ENCODE results near the gene HOXC11. TPM values are rescaled to one million over a fixed set of nuclear protein-coding genes. Genes with fewer than 3 reads are reported as not detected.

The HOXC11 gene
- total RNA-seq, 1 donor from 2014 or later: not detected

- DNase-seq: no peak
Observed at GRCh38 chr12:53985994-53986685, 13.2 kb downstream of the HOXC11 start.

- DNase-seq: no peak
Observed at GRCh38 chr12:53986686-53987483, 14.0 kb downstream of the HOXC11 start.

DNA sequence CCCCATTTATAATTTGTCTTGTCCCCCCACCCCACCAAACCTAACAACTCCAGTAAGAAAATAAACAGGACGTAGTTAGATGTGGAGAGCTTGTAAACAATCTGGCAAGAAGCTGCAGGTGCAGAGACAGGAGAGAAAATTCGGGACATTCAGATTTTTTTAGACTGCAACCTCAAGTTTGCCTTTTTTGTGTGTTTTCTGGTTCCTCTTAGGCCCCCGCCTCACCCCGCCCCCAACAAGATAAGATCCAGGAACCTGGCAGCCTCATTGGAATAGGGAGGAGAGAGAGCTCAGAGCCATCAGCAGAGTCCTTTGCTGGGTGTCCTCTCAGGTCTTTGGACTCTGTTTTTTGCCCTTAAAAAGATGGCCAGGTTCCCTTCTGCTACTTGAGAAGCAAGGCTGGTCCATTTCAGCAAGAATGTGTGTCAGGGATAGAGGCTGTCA lies 14.9 kb downstream of the HOXC11 start:
- DNase-seq: no peak

GRCh38 chr12:53988541-53989226 lies 15.8 kb downstream of the HOXC11 start:
- DNase-seq: no peak

DNA sequence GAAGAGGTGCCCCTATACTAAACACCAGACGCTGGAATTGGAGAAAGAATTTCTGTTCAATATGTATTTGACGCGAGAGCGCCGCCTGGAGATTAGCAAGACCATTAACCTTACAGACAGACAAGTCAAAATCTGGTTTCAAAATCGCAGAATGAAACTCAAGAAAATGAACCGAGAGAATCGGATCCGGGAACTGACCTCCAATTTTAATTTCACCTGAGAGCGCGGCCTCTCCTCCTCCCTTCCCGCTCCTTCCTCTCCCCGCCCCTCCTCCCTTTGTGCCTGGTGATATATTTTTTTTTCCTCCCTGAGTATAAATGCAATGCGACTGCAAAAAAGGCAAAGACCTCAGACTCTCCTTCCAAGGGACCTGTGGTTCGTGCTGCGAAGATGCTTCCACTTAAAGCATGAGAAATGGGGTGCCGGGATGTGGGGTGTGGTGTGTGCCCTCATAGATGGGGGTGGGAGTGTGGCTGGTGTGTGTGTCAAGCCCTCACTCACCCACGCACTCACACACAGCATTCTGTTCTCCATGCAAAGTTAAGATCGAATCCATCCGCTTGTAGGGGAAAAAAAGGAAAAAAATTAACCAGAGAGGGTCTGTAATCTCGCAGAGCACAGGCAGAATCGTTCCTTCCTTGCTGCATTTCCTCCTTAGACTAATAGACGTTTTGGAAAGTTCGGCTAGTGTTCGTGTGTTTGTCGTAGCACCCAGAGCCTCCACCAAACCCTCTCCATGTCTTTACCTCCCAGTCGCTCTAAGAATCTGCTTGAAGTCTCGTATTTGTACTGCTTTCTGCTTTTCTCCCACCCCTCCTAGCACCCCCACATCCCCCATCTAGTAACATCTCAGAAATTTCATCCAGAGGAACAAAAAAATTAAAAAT lies 16.5 kb downstream of the HOXC11 start:
- no peak for DNase-seq

DNA sequence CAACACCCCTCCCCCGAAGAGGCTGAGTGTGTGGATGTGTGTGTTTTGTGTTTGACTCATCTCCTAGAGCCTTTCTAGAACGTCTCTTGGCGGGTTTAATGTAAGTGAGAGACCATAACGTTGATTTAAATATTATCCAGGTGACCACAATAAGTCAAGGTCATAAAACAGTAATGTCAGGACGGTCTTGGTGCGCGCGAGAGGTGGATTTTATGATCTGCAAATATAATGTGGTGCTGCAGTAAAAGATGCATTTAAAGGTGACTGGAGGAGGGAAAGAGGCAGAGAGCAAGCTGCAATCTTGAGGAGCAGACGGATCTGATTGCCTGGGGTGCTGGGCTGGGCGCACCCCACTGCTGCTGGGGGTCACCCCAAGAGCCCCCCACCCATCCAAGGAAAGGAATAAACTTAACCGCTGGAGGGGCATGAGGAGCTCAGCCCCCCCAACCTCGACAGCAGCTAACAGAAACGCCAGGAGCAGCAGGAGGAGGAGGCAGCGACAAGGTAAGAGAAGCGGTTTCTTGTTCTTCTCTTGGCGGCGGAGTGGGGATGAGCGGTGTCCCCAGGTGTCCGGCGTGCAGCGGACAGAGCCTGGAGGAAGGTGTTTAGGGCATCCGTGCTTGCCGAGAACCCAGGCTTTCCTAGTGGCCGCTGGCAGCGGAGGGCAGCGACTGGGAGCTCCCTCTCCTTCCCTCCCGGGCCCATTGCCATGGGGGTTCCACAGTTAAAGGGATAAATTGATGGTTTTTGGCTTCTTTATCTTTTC lies 17.6 kb downstream of the HOXC11 start:
- no peak for DNase-seq

GRCh38 chr12:53991077-53991460 lies 18.1 kb downstream of the HOXC11 start:
- DNase-seq: no peak

GRCh38 chr12:53992377-53992889 lies 19.5 kb downstream of the HOXC11 start:
- no peak for DNase-seq

- no peak for DNase-seq
Observed at GRCh38 chr12:53993162-53994008, 20.5 kb downstream of the HOXC11 start.

- no peak for DNase-seq
Observed at GRCh38 chr12:53994009-53994263, 21.0 kb downstream of the HOXC11 start.

DNA sequence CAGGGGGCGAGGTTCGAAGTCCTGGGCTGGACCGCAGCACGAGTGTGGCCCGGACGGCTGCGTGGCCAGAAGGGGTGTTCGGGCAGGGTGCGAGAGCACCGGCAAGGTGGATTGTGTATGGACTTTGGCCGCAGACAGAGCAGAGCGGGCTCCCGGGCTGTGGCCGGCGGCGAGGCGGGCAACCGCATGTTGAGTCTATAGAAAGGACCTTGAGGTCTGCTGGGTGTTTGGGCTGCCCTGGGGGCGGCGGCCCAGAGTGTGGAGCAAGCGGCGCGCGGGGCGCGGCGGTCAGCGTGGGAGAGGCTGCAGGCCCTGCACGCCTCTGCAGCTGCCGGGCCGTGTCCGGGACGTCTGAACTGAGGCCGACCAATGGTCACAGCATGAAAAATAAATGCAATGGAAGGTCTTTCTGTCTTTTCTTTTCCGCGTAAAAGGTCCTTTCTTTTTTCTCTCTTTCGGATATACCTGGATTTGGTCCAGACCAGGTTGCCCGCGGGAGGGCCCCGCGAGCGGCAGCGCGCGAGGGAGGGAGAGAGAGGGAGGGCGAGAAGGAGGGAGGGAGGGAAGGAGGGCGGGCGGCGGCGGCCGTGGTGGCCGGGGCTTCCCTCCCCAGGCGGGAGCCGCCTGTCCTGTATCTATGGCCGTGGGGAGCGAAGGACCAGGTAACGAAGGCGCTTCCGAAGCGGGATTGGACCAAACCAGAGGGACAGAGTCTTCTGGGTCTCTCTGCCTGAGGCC lies 21.5 kb downstream of the HOXC11 start:
- no peak for DNase-seq

DNA sequence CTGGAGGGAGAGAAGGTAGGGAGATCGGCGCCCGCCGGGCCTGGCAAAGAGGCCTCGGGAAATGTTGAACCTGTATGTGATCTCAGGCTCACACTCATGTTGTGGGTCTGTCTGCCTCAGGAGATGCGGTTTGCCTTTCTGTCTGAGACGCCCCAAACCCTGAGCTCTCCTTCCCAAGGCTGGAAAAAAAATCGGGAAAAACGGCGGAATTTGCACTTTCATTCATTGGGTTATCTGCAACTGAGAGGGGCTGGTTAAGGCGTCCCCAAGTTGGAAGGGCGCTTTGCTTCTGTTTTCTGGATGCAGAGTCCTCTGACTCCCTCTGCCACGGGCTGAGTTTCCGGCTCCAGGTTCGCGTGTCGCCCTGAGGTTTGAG lies 22.1 kb downstream of the HOXC11 start:
- DNase-seq: no peak

- no peak for DNase-seq
Observed at GRCh38 chr12:53995378-53996239, 22.7 kb downstream of the HOXC11 start.

GRCh38 chr12:53996240-53997203 lies 23.6 kb downstream of the HOXC11 start:
- DNase-seq: no peak

DNA sequence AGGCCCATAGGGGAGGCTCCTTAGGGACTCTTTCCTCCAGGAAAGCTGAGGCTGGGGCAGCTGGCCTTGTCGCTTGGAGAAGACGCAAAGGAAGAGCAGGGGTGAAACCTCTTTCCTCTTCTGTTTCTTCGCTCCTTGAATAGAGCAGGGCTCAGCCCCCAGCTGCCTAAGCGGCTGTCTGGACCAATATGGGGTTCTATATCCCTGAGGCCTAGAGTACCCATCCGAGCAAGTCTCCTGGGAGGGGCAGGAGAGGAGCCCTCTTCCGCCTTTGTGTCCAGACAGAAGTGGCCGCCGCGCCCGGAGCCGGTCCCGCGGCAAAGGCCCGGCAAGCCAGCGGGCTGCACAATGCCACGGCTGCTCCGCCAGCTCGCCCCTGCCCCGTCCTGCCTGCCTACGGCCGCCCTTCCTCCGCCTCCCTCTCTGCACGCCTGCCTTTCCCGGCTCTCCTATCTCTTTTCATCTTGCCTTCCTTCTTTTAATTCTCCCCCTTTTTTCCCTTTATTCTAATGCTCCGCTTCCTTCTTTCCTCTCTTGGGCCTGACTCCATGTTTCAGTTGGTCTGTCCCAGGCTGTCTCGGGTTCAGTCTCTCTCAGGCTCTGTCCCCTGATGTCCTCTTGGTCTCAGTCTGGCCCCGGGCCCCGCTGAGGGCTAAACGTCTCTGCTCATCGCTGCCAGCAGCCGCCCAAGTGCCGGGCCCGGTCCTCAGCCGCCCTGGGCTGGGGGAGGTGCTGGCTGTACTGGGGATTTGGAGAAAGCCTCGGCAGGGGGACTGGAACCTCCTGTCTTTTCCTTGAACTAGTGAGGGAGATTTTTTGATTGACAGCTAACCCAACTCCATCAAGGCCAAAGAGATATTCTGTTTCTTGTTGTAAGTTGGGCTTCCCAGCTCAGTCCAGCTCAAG lies 24.5 kb downstream of the HOXC11 start:
- no peak for DNase-seq

GRCh38 chr12:53998110-53998899 lies 25.4 kb downstream of the HOXC11 start:
- DNase-seq: no peak

Measured in occipital lobe (tissue), 2 donors.